Gastrocnemius medialis (tissue), 4 donors: Measurements from ENCODE around the gene FGF23. TPM values are rescaled to one million over a fixed set of nuclear protein-coding genes. Genes with fewer than 3 reads are reported as not detected.
A peak's percentile ranks its signal among the peaks of the same experiment; 100 is the strongest.

Experiments used
- ATAC-seq, 2 donors: fragments of 150-250 bp; one replicate each; pipeline ENCODE4 v1.9.1; 2016
- DNase-seq, 2 donors: peaks; one replicate each; pipeline ENCODE4 v3.0.0-alpha.2; 2019
- H3K27ac ChIP-seq, 4 donors: fragments of 200-600 bp; sonication (generic); 1 replicate in 1 of 4; 2 replicates in 3 of 4; pipeline ENCODE4 v1.5.1; 2016 to 2018; ENCODE audit warnings: mild to moderate bottlenecking in 2 of 4, moderate library complexity in 1 of 4
- H3K27me3 ChIP-seq, 3 donors: fragments of 200-600 bp; sonication (generic) in 2 of 3; 1 replicate in 1 of 3; 2 replicates in 2 of 3; pipeline versions ENCODE4 v1.5.1 to v1.6.0; 2016 to 2019; ENCODE audit warnings: mild to moderate bottlenecking in 1 of 3, moderate library complexity in 1 of 3
- H3K36me3 ChIP-seq, 2 donors: fragments of 200-600 bp; sonication (generic) in 1 of 2; one replicate each; pipeline ENCODE4 v1.5.1; 2017 to 2018
- H3K4me1 ChIP-seq, 2 donors: fragments of 200-600 bp; sonication (generic) in 1 of 2; one replicate each; pipeline ENCODE4 v1.5.1; 2016 to 2017; ENCODE audit warnings: mild to moderate bottlenecking in 2 of 2
- H3K4me3 ChIP-seq, 4 donors: fragments of 200-600 bp; sonication (generic) in 3 of 4; 1 replicate in 1 of 4; 2 replicates in 3 of 4; pipeline ENCODE4 v1.5.1; 2016 to 2019; ENCODE audit warnings: mild to moderate bottlenecking in 2 of 4
- H3K9me3 ChIP-seq, 3 donors: fragments of 200-600 bp; sonication (generic) in 2 of 3; 1 replicate in 1 of 3; 2 replicates in 2 of 3; pipeline ENCODE4 v1.5.1; 2016 to 2019
- POLR2A ChIP-seq, 2 donors: fragments of 450-650 bp; IDR thresholded peaks; one replicate each; pipeline ENCODE4 v1.6.1; 2017; ENCODE audit warnings: antibody characterized with exemption in 2 of 2, mild to moderate bottlenecking in 2 of 2, moderate library complexity in 2 of 2
- in situ Hi-C, 4 donors: fragments of 200-750 bp; cut with MboI; loops; one replicate each; pipeline versions ENCODE4 v1.15.0 to v1.8.0; 2017; ENCODE audit warnings: low sequenced_read_pairs in 4 of 4
- intact Hi-C: fragments of 100-400 bp; cut with DNase I; formaldehyde crosslinking; loops from one replicate; pipeline ENCODE4 v1.15.1; 2023; ENCODE audit warnings: low total_unique reads
- total RNA-seq, 4 donors: library from RNA; depleted of rRNA; stranded (reverse); fragments of >200 nt; gene quantifications; one replicate each; pipeline versions ENCODE4 v1.1.0 to v1.2.3, GENCODE V29; 2016
- TF ChIP-seq, protein P1 (sequence below), 5 experiments: fragments of 450-650 bp in 3 of 5; fragments of 200-600 bp in 2 of 5; sonication (generic) in 2 of 5; IDR thresholded peaks in 4 of 5; conservative IDR thresholded peaks in 1 of 5; 1 replicate in 4 of 5; 2 replicates in 1 of 5; pipeline ENCODE4 v1.5.1; 2016 to 2019; ENCODE audit warnings: antibody characterized with exemption in 5 of 5, mild to moderate bottlenecking in 3 of 5, moderate library complexity in 3 of 5

The FGF23 gene
- total RNA-seq, 4 donors from 2014 or later: not detected

DNA sequence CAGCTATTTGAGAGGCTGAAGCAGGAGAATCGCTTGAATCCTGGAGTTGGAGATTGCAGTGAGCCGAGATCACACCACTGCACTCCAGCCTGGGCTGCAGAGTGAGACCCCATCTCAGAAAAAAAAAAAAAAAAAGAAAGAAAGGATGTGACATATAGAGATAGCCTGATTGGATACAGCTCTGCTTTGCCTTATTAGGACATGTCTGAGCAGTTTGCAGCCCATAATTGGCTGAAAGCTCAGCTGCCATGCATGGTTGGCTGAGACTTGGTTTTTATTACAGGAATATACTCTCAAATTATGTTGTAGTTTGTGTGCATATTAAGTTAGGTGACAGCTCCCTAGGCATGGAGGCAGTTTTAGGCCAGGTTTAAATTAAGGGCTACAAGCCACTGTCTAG lies 52.2 kb downstream of the FGF23 start:
- Histone ChIP-seq H3K4me1 (peaks cover 11 to 17% of the 10 kb centered on the region in 2 donors), H3K36me3 (no peaks in the 10 kb centered on the region), H3K9me3 (no peaks in the 10 kb centered on the region), H3K4me3 (no peak overlapping the region), H3K27ac (no peak overlapping the region), H3K27me3 (no peaks in the 10 kb centered on the region)
- DNase-seq (no peak), ATAC-seq (no peak)
- TF ChIP-seq, protein P1, sequence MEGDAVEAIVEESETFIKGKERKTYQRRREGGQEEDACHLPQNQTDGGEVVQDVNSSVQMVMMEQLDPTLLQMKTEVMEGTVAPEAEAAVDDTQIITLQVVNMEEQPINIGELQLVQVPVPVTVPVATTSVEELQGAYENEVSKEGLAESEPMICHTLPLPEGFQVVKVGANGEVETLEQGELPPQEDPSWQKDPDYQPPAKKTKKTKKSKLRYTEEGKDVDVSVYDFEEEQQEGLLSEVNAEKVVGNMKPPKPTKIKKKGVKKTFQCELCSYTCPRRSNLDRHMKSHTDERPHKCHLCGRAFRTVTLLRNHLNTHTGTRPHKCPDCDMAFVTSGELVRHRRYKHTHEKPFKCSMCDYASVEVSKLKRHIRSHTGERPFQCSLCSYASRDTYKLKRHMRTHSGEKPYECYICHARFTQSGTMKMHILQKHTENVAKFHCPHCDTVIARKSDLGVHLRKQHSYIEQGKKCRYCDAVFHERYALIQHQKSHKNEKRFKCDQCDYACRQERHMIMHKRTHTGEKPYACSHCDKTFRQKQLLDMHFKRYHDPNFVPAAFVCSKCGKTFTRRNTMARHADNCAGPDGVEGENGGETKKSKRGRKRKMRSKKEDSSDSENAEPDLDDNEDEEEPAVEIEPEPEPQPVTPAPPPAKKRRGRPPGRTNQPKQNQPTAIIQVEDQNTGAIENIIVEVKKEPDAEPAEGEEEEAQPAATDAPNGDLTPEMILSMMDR (IDR thresholded peaks at IDR 0.05 in 4 of 5, conservative IDR thresholded peaks at IDR 0.05 in 1 of 5): no peak
- no peak for TF ChIP-seq POLR2A (IDR thresholded peaks at IDR 0.05)
- intact Hi-C loops (loop anchor here (10.0 kb wide), 1 partner anchor 318 kb away; the partner anchor contains the start of genes AKAP3 and NDUFA9), in situ Hi-C loops (no loop called here)

DNA sequence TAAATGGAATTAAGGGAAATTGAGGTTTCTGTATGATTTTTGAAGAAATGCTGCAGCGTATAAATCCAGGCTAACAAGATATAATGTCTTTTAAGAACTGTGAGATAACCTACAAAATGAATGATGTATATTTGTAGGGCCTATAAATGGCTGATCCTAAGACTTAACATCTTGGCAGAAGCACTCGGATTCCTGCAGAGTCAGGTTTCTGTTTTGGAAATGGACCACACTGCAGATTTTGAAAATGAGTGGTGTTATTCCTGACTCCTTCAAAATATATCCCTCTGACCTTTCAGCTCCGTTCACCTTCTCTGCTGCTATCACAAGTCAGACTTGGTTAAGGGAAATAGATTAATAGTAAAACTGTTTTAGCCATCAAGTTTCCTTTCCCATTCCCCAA lies 53.5 kb downstream of the FGF23 start:
- in situ Hi-C loops (no loop called here), intact Hi-C loops (loop anchor here (10.0 kb wide), 1 partner anchor 319 kb away; the partner anchor contains the start of genes AKAP3 and NDUFA9)
- Histone ChIP-seq H3K36me3 (no peaks in the 10 kb centered on the region), H3K27ac (peak overlapping the region; percentile 15 to 70 (median 21)), H3K4me1 (peaks cover 17 to 19% of the 10 kb centered on the region in 2 donors), H3K27me3 (no peaks in the 10 kb centered on the region), H3K4me3 (peak overlapping the region in 1 of 4 donors; percentile 14), H3K9me3 (no peaks in the 10 kb centered on the region)
- ATAC-seq (peak in 1 of 2 donors; percentile 31), DNase-seq (no peak)
- TF ChIP-seq, protein P1 (IDR thresholded peaks at IDR 0.05 in 4 of 5, conservative IDR thresholded peaks at IDR 0.05 in 1 of 5): no peak
- no peak for TF ChIP-seq POLR2A (IDR thresholded peaks at IDR 0.05)

DNA sequence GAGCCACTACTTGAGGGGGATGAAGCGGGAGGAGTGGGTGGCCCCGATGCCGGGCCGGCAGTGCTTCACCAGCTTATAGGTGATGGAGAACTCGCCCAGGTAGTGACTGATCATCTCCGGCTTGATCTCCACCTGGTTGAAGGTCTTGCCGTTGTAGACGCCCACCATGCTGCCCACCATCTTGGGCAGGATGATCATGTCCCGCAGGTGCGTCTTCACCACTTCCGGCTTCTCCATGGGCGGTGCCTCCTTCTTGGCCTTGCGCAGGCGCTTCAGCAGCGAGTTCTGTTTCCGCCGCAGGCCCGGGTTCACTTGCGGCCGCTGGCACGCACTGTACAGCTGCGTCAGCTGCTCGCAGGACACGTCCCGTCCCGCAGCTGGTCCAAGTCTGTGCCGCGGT lies 55.1 kb downstream of the FGF23 start:
- H3K4me3 ChIP-seq: no peak overlapping the region
- no peaks in the 10 kb centered on the region for H3K9me3 ChIP-seq
- H3K36me3 ChIP-seq: no peaks in the 10 kb centered on the region
- H3K4me1 ChIP-seq: peaks cover 19 to 21% of the 10 kb centered on the region in 2 donors
- DNase-seq: no peak
- H3K27me3 ChIP-seq: no peaks in the 10 kb centered on the region
- intact Hi-C loops (loop anchor here (5.0 to 10.0 kb wide), 3 partner anchors 108 to 452 kb away; partner anchors contain the start of genes AKAP3, NDUFA9 and PARP11), in situ Hi-C loops (loop anchor here in 2 of 4 donors (25.0 kb wide), 1 partner anchor 213 kb away; the partner anchor contains the start of gene RAD51AP1 (in 2 of the 2))
- no peak for ATAC-seq
- TF ChIP-seq POLR2A (IDR thresholded peaks at IDR 0.05): no peak
- TF ChIP-seq, protein P1 (IDR thresholded peaks at IDR 0.05 in 4 of 5, conservative IDR thresholded peaks at IDR 0.05 in 1 of 5): no peak
- no peak overlapping the region for H3K27ac ChIP-seq

DNA sequence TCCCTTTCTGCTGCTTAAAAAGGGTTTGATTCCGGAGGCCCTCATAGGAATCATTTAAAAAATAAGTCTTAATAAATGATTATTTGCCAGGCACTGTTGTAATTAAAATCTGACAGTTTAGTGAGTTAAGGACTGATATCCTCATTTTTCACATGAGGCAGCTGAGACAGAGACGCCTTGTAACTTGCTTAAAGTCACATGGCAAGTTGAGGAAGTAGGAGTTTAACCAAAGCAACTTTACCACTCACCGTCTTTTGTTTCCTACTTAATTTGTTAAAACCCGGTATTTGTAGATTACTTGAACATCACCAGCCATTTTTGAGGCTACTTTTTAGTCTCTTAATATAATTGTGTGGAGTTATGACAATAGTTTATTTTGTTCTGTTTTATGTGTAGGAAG lies 56.1 kb downstream of the FGF23 start:
- in situ Hi-C loops: loop anchor here in 2 of 4 donors (25.0 kb wide), 1 partner anchor 214 kb away; the partner anchor contains the start of gene RAD51AP1 (in 2 of the 2)
- TF ChIP-seq, protein P1 (IDR thresholded peaks at IDR 0.05 in 4 of 5, conservative IDR thresholded peaks at IDR 0.05 in 1 of 5): no peak
- no peak for TF ChIP-seq POLR2A (IDR thresholded peaks at IDR 0.05)
- peaks cover 19 to 21% of the 10 kb centered on the region in 2 donors for H3K4me1 ChIP-seq
- H3K9me3 ChIP-seq: no peaks in the 10 kb centered on the region
- H3K27ac ChIP-seq: no peak overlapping the region
- intact Hi-C loops: loop anchor here (5.0 to 10.0 kb wide), 3 partner anchors 109 to 451 kb away; partner anchors contain the start of genes AKAP3, NDUFA9 and PARP11
- no peaks in the 10 kb centered on the region for H3K36me3 ChIP-seq
- ATAC-seq (no peak), DNase-seq (no peak)
- H3K4me3 ChIP-seq: no peak overlapping the region
- H3K27me3 ChIP-seq: no peaks in the 10 kb centered on the region
